IMR-90 (cell line): ENCODE data around the gene TUBGCP3. TPM values are rescaled to one million over a fixed set of nuclear protein-coding genes. Genes with fewer than 3 reads are reported as not detected.

Experiments
- ATAC-seq: fragments of 200-7000 bp; cut with Tn5 transposase; 2 replicates; pipeline ENCODE4 v1.9.1; 2020; ENCODE audit warnings: low read depth, mild to moderate bottlenecking, moderate library complexity
- BruUV-seq: library from RNA; stranded (reverse); fragments of 400-500 nt; replicated peaks from 2 replicates; lab custom pipeline; 2021; lab: Mats Ljungman, UMichigan
- CTCF ChIA-PET: fragments of 300-600 bp; formaldehyde crosslinking; extraction: SDS; loops from one replicate; lab custom pipeline; 2021; ENCODE audit warnings: antibody characterized with exemption; lab: Yijun Ruan, JAX
- POLR2A ChIA-PET: fragments of 300-600 bp; sonication (Branson Sonifier 250); formaldehyde crosslinking; loops from one replicate; lab custom pipeline; 2022; ENCODE audit warnings: antibody characterized with exemption; ENCODE audit not compliant: unreplicated experiment; lab: Charles Lee
- DNase-seq: peaks from one replicate; pipeline ENCODE4 v3.0.0; 2013
- H2AFZ ChIP-seq: replicated peaks from 2 replicates; pipeline ENCODE3; 2013; ENCODE audit warnings: low read length, mild to moderate bottlenecking; ENCODE audit not compliant: poor library complexity
- H2AK5ac ChIP-seq: 2 replicates; pipeline ENCODE4 v1.6.1; 2013; ENCODE audit warnings: low read depth, low read length, inconsistent platforms
- H2AK9ac ChIP-seq: replicated peaks from 2 replicates; pipeline ENCODE3; 2013; ENCODE audit warnings: mild to moderate bottlenecking, low read depth, low read length, moderate library complexity; ENCODE audit not compliant: poor library complexity
- H2BK120ac ChIP-seq: 2 replicates; pipeline ENCODE4 v1.6.1; 2013; ENCODE audit warnings: low read depth, low read length, inconsistent platforms
- H2BK15ac ChIP-seq: 3 replicates; pipeline ENCODE4 v1.6.1; 2013; ENCODE audit warnings: low read depth, low read length, inconsistent platforms
- H2BK20ac ChIP-seq: 2 replicates; pipeline ENCODE4 v1.6.1; 2013; ENCODE audit warnings: low read depth, mild to moderate bottlenecking, inconsistent platforms, low read length, moderate library complexity
- H2BK5ac ChIP-seq: 2 replicates; pipeline ENCODE4 v1.6.1; 2013; ENCODE audit warnings: mild to moderate bottlenecking, low read depth, low read length, inconsistent platforms; ENCODE audit not compliant: poor library complexity, severe bottlenecking
- H3K14ac ChIP-seq: replicated peaks from 2 replicates; pipeline ENCODE4 v1.6.1; 2013; ENCODE audit warnings: low read depth, low read length, inconsistent platforms
- H3K18ac ChIP-seq: 2 replicates; pipeline ENCODE4 v1.6.1; 2013; ENCODE audit warnings: low read depth, low read length, control low read depth
- H3K23ac ChIP-seq: 2 replicates; pipeline ENCODE4 v1.6.1; 2013; ENCODE audit warnings: low read depth, low read length, inconsistent platforms
- H3K27ac ChIP-seq: 2 replicates; pipeline ENCODE4 v1.5.1; 2013; ENCODE audit warnings: mild to moderate bottlenecking, control low read depth, low read length; ENCODE audit not compliant: insufficient read depth
- H3K27me3 ChIP-seq: 2 replicates; pipeline ENCODE4 v1.6.1; 2013; ENCODE audit warnings: low read length; ENCODE audit not compliant: control insufficient read depth, insufficient read depth
- H3K36me3 ChIP-seq: 2 replicates; pipeline ENCODE4 v1.6.1; 2013; ENCODE audit warnings: low read length, mixed read lengths; ENCODE audit not compliant: control insufficient read depth, insufficient read depth
- H3K4ac ChIP-seq: 2 replicates; pipeline ENCODE4 v1.6.1; 2013; ENCODE audit warnings: low read depth, low read length, inconsistent platforms
- H3K4me1 ChIP-seq: 2 replicates; pipeline ENCODE4 v1.6.1; 2013; ENCODE audit warnings: low read length, mixed read lengths; ENCODE audit not compliant: control insufficient read depth, insufficient read depth
- H3K4me2 ChIP-seq: 2 replicates; pipeline ENCODE4 v1.6.1; 2013; ENCODE audit warnings: low read depth, mild to moderate bottlenecking, control low read depth, low read length, moderate library complexity
- H3K4me3 ChIP-seq: 2 replicates; pipeline ENCODE4 v1.5.1; 2013; ENCODE audit warnings: low read depth, mild to moderate bottlenecking, control low read depth, low read length, moderate library complexity; ENCODE audit not compliant: insufficient read depth
- H3K56ac ChIP-seq: 2 replicates; pipeline ENCODE4 v1.6.1; 2013; ENCODE audit warnings: low read length, inconsistent platforms; ENCODE audit not compliant: insufficient read depth; ENCODE audit errors: extremely low read depth
- H3K79me1 ChIP-seq, 2 experiments: 2 replicates each; pipeline ENCODE4 v1.6.1; 2013; ENCODE audit warnings: low read length in 2 of 2, inconsistent platforms in 1 of 2, low read depth in 1 of 2
- H3K9ac ChIP-seq: 2 replicates; pipeline ENCODE4 v1.6.1; 2013; ENCODE audit warnings: low read depth, low read length, control low read depth
- H3K9me1 ChIP-seq: 2 replicates; pipeline ENCODE4 v1.6.1; 2013; ENCODE audit warnings: low read length, inconsistent platforms; ENCODE audit not compliant: insufficient read depth
- H3K9me3 ChIP-seq: 2 replicates; pipeline ENCODE4 v1.6.1; 2013; ENCODE audit warnings: low read length; ENCODE audit not compliant: control insufficient read depth, insufficient read depth
- H4K20me1 ChIP-seq: 2 replicates; pipeline ENCODE4 v1.6.1; 2013; ENCODE audit warnings: low read length, inconsistent platforms; ENCODE audit not compliant: insufficient read depth
- H4K5ac ChIP-seq: 2 replicates; pipeline ENCODE4 v1.6.1; 2013; ENCODE audit warnings: mild to moderate bottlenecking, low read depth, low read length, control low read depth
- H4K8ac ChIP-seq, 2 experiments: 2 replicates each; pipeline ENCODE4 v1.6.1; 2013; ENCODE audit warnings: low read depth in 2 of 2, low read length in 2 of 2, control low read depth in 1 of 2, inconsistent platforms in 1 of 2
- H4K91ac ChIP-seq: 2 replicates; pipeline ENCODE4 v1.6.1; 2013; ENCODE audit warnings: low read depth, low read length, inconsistent platforms; ENCODE audit not compliant: insufficient read depth
- BHLHE40 ChIP-seq: fragments of 150-350 bp; IDR thresholded peaks from 2 replicates; pipeline ENCODE4 v1.6.1; 2016; ENCODE audit warnings: mild to moderate bottlenecking, low read depth, low read length
- FOS ChIP-seq: fragments of 150-350 bp; IDR thresholded peaks from 2 replicates; pipeline ENCODE4 v1.6.1; 2016; ENCODE audit warnings: low read depth, low read length
- MAFK ChIP-seq: IDR thresholded peaks from 2 replicates; pipeline ENCODE4 v1.6.1; 2012; ENCODE audit warnings: low read depth, low read length, improper control_type of control experiment
- MAZ ChIP-seq: IDR thresholded peaks from 2 replicates; pipeline ENCODE4 v1.6.1; 2012; ENCODE audit warnings: low read depth, mild to moderate bottlenecking, low read length, improper control_type of control experiment, moderate library complexity, borderline replicate concordance
- RAD21 ChIP-seq: IDR thresholded peaks from 2 replicates; pipeline ENCODE4 v1.6.1; 2012; ENCODE audit warnings: low read length, improper control_type of control experiment
- RFX5 ChIP-seq: IDR thresholded peaks from 2 replicates; pipeline ENCODE4 v1.8.0; 2012; ENCODE audit warnings: low read depth, mild to moderate bottlenecking, low read length, moderate library complexity
- SMC3 ChIP-seq: fragments of 150-350 bp; IDR thresholded peaks from 2 replicates; pipeline ENCODE4 v1.6.1; 2016; ENCODE audit warnings: low read depth, mild to moderate bottlenecking, antibody characterized with exemption, low read length, moderate library complexity
- WGBS, 2 experiments: methylation state at CpG; one replicate each; pipeline versions ENCODE4 v1.1.5 to v1.1.7; 2013; ENCODE audit warnings: missing lambda C conversion rate in 2 of 2; ENCODE audit not compliant: insufficient read length in 1 of 2; ENCODE audit errors: extremely low coverage in 2 of 2; 5-methylcytosine and 5-hydroxymethylcytosine counted together
- dilution Hi-C: fragments of 300-500 bp; cut with HindIII; formaldehyde crosslinking; loops from one replicate; pipeline ENCODE4 v1.14.3; 2018; ENCODE audit warnings: low sequenced_read_pairs; ENCODE audit not compliant: unreplicated experiment
- in situ Hi-C: fragments of 300-500 bp; cut with MboI; formaldehyde crosslinking; loops from 3 replicates; pipeline ENCODE4 v1.14.3; 2019; ENCODE audit warnings: low sequenced_read_pairs, inconsistent platforms, mixed read lengths
- intact Hi-C: fragments of 100-400 bp; cut with micrococcal nuclease; formaldehyde crosslinking; loops from 2 replicates; pipeline ENCODE4 v1.10.0; 2022
- polyA plus RNA-seq, 3 experiments: library from polyadenylated mRNA; depleted of rRNA; stranded (reverse); fragments of >200 nt; gene quantifications; 2 replicates each; pipeline ENCODE4 v1.2.3, GENCODE V29; 2012; ENCODE audit warnings: low replicate concordance in 1 of 3
- total RNA-seq: library from RNA; depleted of rRNA; stranded (reverse); fragments of >200 nt; gene quantifications from 2 replicates; pipeline ENCODE4 v1.2.3, GENCODE V29; 2012
- TF ChIP-seq, protein P1 (sequence below): conservative IDR thresholded peaks from 2 replicates; pipeline ENCODE4 v1.5.1; 2012; ENCODE audit warnings: mild to moderate bottlenecking, low read depth, low read length, improper control_type of control experiment
- TF ChIP-seq, protein P2 (sequence below): fragments of 150-350 bp; IDR thresholded peaks from 2 replicates; pipeline ENCODE4 v1.6.1; 2017; ENCODE audit warnings: mild to moderate bottlenecking, antibody characterized with exemption, low read length, low read depth

TUBGCP3 gene
- total and polyA plus RNA-seq, 2 of the 4 experiments (the other 2 are of a cell fraction), result 16.0 to 17.8 TPM

DNA sequence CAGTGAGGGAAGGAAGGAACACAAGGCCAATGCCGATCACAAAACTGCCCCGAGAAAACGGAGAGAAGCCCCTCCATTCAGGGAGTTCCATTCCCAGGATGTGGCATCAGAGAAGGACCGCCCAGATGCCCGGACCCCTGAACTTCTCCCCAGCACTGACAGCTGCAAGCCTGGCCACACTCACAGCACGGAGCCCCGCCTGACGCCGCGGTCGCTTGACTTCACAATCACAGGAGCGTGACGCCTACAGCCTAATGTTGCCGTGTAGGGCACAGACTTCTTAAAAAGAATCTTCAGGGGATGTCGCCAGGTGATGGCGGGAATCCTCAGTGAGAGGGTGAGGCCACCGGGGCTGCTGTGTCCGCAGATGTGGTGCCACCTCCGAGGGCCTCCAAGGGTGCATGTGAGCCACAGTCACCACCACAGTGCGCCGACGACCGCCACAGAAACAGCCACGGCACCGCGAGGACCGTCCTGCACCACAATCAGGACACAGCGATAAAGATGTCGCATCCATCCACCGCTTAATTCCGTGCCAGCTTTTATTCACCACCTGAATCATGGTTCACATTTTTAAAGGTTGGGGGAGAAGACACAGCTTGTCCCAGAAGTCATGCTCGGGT lies 134.6 kb downstream of the TUBGCP3 start:
- Histone ChIP-seq H3K9ac (no peak overlapping the region), H2BK120ac (no peak overlapping the region), H3K4me2 (no peak overlapping the region), H3K4ac (no peak overlapping the region), H2AFZ (no peak overlapping the region), H4K20me1 (no peaks in the 10 kb centered on the region), H3K79me1 (no peaks in the 10 kb centered on the region), H3K9me1 (no peaks in the 10 kb centered on the region), H3K4me1 (no peaks in the 10 kb centered on the region), H2AK5ac (no peak overlapping the region), H3K27me3 (peaks cover 2% of the 10 kb centered on the region; the same call in 1 of the 2 replicates), H2AK9ac (no peak overlapping the region), H2BK5ac (no peak overlapping the region), H2BK20ac (no peak overlapping the region), H4K8ac (no peak overlapping the region), H3K14ac (no peak overlapping the region), H3K9me3 (no peaks in the 10 kb centered on the region; the same call in 1 of the 2 replicates), H3K18ac (no peak overlapping the region), H3K27ac (no peak overlapping the region), H2BK15ac (no peak overlapping the region), H3K36me3 (no peaks in the 10 kb centered on the region), H4K91ac (no peak overlapping the region), H4K5ac (no peak overlapping the region), H3K56ac (no peak overlapping the region), H3K4me3 (no peak overlapping the region), H3K23ac (no peak overlapping the region)
- intact Hi-C loops, result no loop called here
- in situ Hi-C loops, result no loop called here
- ChIA-PET POLR2A (no interaction called here), CTCF (no interaction called here)
- TF ChIP-seq MAZ (no peak), RFX5 (no peak), BHLHE40 (no peak), MAFK (no peak), FOS (no peak), SMC3 (no peak), RAD21 (no peak)
- TF ChIP-seq, protein P1, sequence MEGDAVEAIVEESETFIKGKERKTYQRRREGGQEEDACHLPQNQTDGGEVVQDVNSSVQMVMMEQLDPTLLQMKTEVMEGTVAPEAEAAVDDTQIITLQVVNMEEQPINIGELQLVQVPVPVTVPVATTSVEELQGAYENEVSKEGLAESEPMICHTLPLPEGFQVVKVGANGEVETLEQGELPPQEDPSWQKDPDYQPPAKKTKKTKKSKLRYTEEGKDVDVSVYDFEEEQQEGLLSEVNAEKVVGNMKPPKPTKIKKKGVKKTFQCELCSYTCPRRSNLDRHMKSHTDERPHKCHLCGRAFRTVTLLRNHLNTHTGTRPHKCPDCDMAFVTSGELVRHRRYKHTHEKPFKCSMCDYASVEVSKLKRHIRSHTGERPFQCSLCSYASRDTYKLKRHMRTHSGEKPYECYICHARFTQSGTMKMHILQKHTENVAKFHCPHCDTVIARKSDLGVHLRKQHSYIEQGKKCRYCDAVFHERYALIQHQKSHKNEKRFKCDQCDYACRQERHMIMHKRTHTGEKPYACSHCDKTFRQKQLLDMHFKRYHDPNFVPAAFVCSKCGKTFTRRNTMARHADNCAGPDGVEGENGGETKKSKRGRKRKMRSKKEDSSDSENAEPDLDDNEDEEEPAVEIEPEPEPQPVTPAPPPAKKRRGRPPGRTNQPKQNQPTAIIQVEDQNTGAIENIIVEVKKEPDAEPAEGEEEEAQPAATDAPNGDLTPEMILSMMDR, result no peak
- TF ChIP-seq, protein P2, sequence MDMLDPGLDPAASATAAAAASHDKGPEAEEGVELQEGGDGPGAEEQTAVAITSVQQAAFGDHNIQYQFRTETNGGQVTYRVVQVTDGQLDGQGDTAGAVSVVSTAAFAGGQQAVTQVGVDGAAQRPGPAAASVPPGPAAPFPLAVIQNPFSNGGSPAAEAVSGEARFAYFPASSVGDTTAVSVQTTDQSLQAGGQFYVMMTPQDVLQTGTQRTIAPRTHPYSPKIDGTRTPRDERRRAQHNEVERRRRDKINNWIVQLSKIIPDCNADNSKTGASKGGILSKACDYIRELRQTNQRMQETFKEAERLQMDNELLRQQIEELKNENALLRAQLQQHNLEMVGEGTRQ, result no peak
- BruUV-seq, result no TSS peak
- 85% methylated on average over 13 of the region's 32 CpGs; no CpG with 5 or more reads in 1 of the 2 experiments for WGBS, 2 experiments
- ATAC-seq (no peak), DNase-seq (no peak)
- dilution Hi-C loops, result no loop called here
